Measurements from ENCODE around the gene PAMR1.

Gene PAMR1

GRCh38 chr11:35496416-35496815 is 29.0 kb downstream of the PAMR1 start:
- H3K4me1 ChIP-seq (ENCODE audit: insufficient read depth, insufficient read length) = no peaks in the 10 kb centered on the region
- DNase-seq (ENCODE audit: low read depth, low spot score) = no peak
- TF ChIP-seq SUZ12 (IDR thresholded peaks at IDR 0.05; ENCODE audit: extremely low read depth, insufficient read depth, insufficient read length) = no peak
- no peak for TF ChIP-seq YY1 (IDR thresholded peaks at IDR 0.05; ENCODE audit: insufficient read depth, insufficient read length)
- TF ChIP-seq ZNF274 (IDR thresholded peaks at IDR 0.05; ENCODE audit: low read depth, low read length) = no peak

GRCh38 chr11:35494957-35495490 is 30.4 kb downstream of the PAMR1 start:
- no peaks in the 10 kb centered on the region for H3K27me3 ChIP-seq (ENCODE audit: insufficient read depth, insufficient read length)
- no peak overlapping the region for H3K4me3 ChIP-seq (ENCODE audit: insufficient read length, low read depth)
- no peaks in the 10 kb centered on the region for H3K36me3 ChIP-seq (ENCODE audit: insufficient read depth, insufficient read length, low read length)
- no peaks in the 10 kb centered on the region for H3K4me1 ChIP-seq (ENCODE audit: insufficient read depth, insufficient read length)
- no peak for TF ChIP-seq ZNF274 (IDR thresholded peaks at IDR 0.05; ENCODE audit: low read depth, low read length)
- TF ChIP-seq YY1 (IDR thresholded peaks at IDR 0.05; ENCODE audit: insufficient read depth, insufficient read length) = no peak
- TF ChIP-seq SUZ12 (IDR thresholded peaks at IDR 0.05; ENCODE audit: extremely low read depth, insufficient read depth, insufficient read length) = no peak
- H3K9ac ChIP-seq (ENCODE audit: insufficient read length, low read depth) = no peak overlapping the region
- 0 out of 2 replicates have a peak, but pooled peaks cover 2% of the 10 kb centered on the region for H3K9me3 ChIP-seq (ENCODE audit: insufficient read depth, low read length)
- DNase-seq (ENCODE audit: low read depth, low spot score) = no peak

More at GRCh38 chr11:35496416-35496815, 29.0 kb downstream of the PAMR1 start:
- H3K9me3 ChIP-seq (ENCODE audit: insufficient read depth, low read length) = no peaks in the 10 kb centered on the region
- no peak overlapping the region for H3K4me3 ChIP-seq (ENCODE audit: insufficient read length, low read depth)
- H3K27me3 ChIP-seq (ENCODE audit: insufficient read depth, insufficient read length) = no peaks in the 10 kb centered on the region
- H3K36me3 ChIP-seq (ENCODE audit: insufficient read depth, insufficient read length, low read length) = no peaks in the 10 kb centered on the region
- no peak overlapping the region for H3K9ac ChIP-seq (ENCODE audit: insufficient read length, low read depth)

GRCh38 chr11:35491231-35491871 is 34.1 kb downstream of the PAMR1 start:
- H3K9me3 ChIP-seq (ENCODE audit: insufficient read depth, low read length) = 0 out of 2 replicates have a peak, but pooled peaks cover 3% of the 10 kb centered on the region
- H3K4me1 ChIP-seq (ENCODE audit: insufficient read depth, insufficient read length) = no peaks in the 10 kb centered on the region
- no peak for TF ChIP-seq ZNF274 (IDR thresholded peaks at IDR 0.05; ENCODE audit: low read depth, low read length)
- no peak for TF ChIP-seq YY1 (IDR thresholded peaks at IDR 0.05; ENCODE audit: insufficient read depth, insufficient read length)
- no peak for TF ChIP-seq SUZ12 (IDR thresholded peaks at IDR 0.05; ENCODE audit: extremely low read depth, insufficient read depth, insufficient read length)
- DNase-seq (ENCODE audit: low read depth, low spot score) = no peak
- no peaks in the 10 kb centered on the region for H3K27me3 ChIP-seq (ENCODE audit: insufficient read depth, insufficient read length)
- no peaks in the 10 kb centered on the region for H3K36me3 ChIP-seq (ENCODE audit: insufficient read depth, insufficient read length, low read length)
- no peak overlapping the region for H3K4me3 ChIP-seq (ENCODE audit: insufficient read length, low read depth)
- H3K9ac ChIP-seq (ENCODE audit: insufficient read length, low read depth) = no peak overlapping the region

GRCh38 chr11:35488117-35488516 is 37.3 kb downstream of the PAMR1 start:
- TF ChIP-seq ZNF274 (IDR thresholded peaks at IDR 0.05; ENCODE audit: low read depth, low read length) = no peak
- TF ChIP-seq SUZ12 (IDR thresholded peaks at IDR 0.05; ENCODE audit: extremely low read depth, insufficient read depth, insufficient read length) = no peak
- TF ChIP-seq YY1 (IDR thresholded peaks at IDR 0.05; ENCODE audit: insufficient read depth, insufficient read length) = no peak
- Histone ChIP-seq H3K9me3 (ENCODE audit: insufficient read depth, low read length) (peaks cover 5% of the 10 kb centered on the region), H3K4me3 (ENCODE audit: insufficient read length, low read depth) (no peak overlapping the region), H3K36me3 (ENCODE audit: insufficient read depth, insufficient read length, low read length) (no peaks in the 10 kb centered on the region), H3K4me1 (ENCODE audit: insufficient read depth, insufficient read length) (no peaks in the 10 kb centered on the region), H3K9ac (ENCODE audit: insufficient read length, low read depth) (no peak overlapping the region), H3K27me3 (ENCODE audit: insufficient read depth, insufficient read length) (no peaks in the 10 kb centered on the region)
- no peak for DNase-seq (ENCODE audit: low read depth, low spot score)

GRCh38 chr11:35487532-35488078 is 37.8 kb downstream of the PAMR1 start:
- Histone ChIP-seq H3K4me3 (ENCODE audit: insufficient read length, low read depth) (no peak overlapping the region), H3K9ac (ENCODE audit: insufficient read length, low read depth) (no peak overlapping the region), H3K27me3 (ENCODE audit: insufficient read depth, insufficient read length) (no peaks in the 10 kb centered on the region), H3K36me3 (ENCODE audit: insufficient read depth, insufficient read length, low read length) (no peaks in the 10 kb centered on the region), H3K4me1 (ENCODE audit: insufficient read depth, insufficient read length) (no peaks in the 10 kb centered on the region), H3K9me3 (ENCODE audit: insufficient read depth, low read length) (peaks cover 10% of the 10 kb centered on the region)
- no peak for TF ChIP-seq YY1 (IDR thresholded peaks at IDR 0.05; ENCODE audit: insufficient read depth, insufficient read length)
- no peak for TF ChIP-seq SUZ12 (IDR thresholded peaks at IDR 0.05; ENCODE audit: extremely low read depth, insufficient read depth, insufficient read length)
- no peak for TF ChIP-seq ZNF274 (IDR thresholded peaks at IDR 0.05; ENCODE audit: low read depth, low read length)
- DNase-seq (ENCODE audit: low read depth, low spot score) = peak; percentile 63

- no peaks in the 10 kb centered on the region for H3K27me3 ChIP-seq (ENCODE audit: insufficient read depth, insufficient read length)
- no peaks in the 10 kb centered on the region for H3K36me3 ChIP-seq (ENCODE audit: insufficient read depth, insufficient read length, low read length)
- no peak for DNase-seq (ENCODE audit: low read depth, low spot score)
- no peaks in the 10 kb centered on the region for H3K4me1 ChIP-seq (ENCODE audit: insufficient read depth, insufficient read length)
- H3K9me3 ChIP-seq (ENCODE audit: insufficient read depth, low read length) = peaks cover 13% of the 10 kb centered on the region
- H3K4me3 ChIP-seq (ENCODE audit: insufficient read length, low read depth) = no peak overlapping the region
- no peak overlapping the region for H3K9ac ChIP-seq (ENCODE audit: insufficient read length, low read depth)
- TF ChIP-seq YY1 (IDR thresholded peaks at IDR 0.05; ENCODE audit: insufficient read depth, insufficient read length) (no peak), SUZ12 (IDR thresholded peaks at IDR 0.05; ENCODE audit: extremely low read depth, insufficient read depth, insufficient read length) (no peak), ZNF274 (IDR thresholded peaks at IDR 0.05; ENCODE audit: low read depth, low read length) (no peak)
Observed at GRCh38 chr11:35486934-35487333, 38.5 kb downstream of the PAMR1 start.

GRCh38 chr11:35486446-35486845 is 39.0 kb downstream of the PAMR1 start:
- Histone ChIP-seq H3K9ac (ENCODE audit: insufficient read length, low read depth) (no peak overlapping the region), H3K9me3 (ENCODE audit: insufficient read depth, low read length) (peaks cover 13% of the 10 kb centered on the region), H3K4me1 (ENCODE audit: insufficient read depth, insufficient read length) (no peaks in the 10 kb centered on the region), H3K27me3 (ENCODE audit: insufficient read depth, insufficient read length) (no peaks in the 10 kb centered on the region), H3K4me3 (ENCODE audit: insufficient read length, low read depth) (no peak overlapping the region), H3K36me3 (ENCODE audit: insufficient read depth, insufficient read length, low read length) (no peaks in the 10 kb centered on the region)
- TF ChIP-seq YY1 (IDR thresholded peaks at IDR 0.05; ENCODE audit: insufficient read depth, insufficient read length) (no peak), SUZ12 (IDR thresholded peaks at IDR 0.05; ENCODE audit: extremely low read depth, insufficient read depth, insufficient read length) (no peak), ZNF274 (IDR thresholded peaks at IDR 0.05; ENCODE audit: low read depth, low read length) (no peak)
- no peak for DNase-seq (ENCODE audit: low read depth, low spot score)

Measured in NT2/D1 (cell line).